ENCODE results near the gene CHCHD2.

The CHCHD2 gene

DNA sequence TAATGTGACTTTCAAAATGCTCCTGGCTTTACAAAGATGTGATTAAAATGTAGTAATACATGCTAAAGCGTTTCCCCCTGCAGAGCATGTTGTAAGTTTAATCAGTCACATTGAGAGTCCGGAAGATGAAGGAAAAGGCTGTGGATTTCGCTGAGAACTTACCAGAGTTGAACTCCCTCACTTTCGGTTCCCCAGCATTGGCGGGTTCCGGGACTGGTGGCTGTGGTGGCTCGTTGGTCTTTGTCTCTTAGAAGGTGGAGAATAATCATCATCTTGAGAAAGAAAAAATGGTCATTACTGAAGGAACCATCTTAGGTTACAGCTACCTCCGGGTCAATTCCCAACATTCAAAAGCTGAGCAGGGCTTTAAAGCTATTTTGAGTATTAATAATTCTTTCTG lies 19.6 kb upstream of the CHCHD2 start:
- no peaks in the 10 kb centered on the region for H3K79me2 ChIP-seq (ENCODE audit: insufficient read depth, low read length)
- H3K9ac ChIP-seq (ENCODE audit: low read depth, low read length, poor library complexity, severe bottlenecking) = no peak overlapping the region
- no peaks in the 10 kb centered on the region for H3K36me3 ChIP-seq (ENCODE audit: insufficient read depth, low read length)
- no peaks in the 10 kb centered on the region for H4K20me1 ChIP-seq (ENCODE audit: insufficient read depth, low read length, poor library complexity, severe bottlenecking)
- no peak overlapping the region for H2AFZ ChIP-seq (ENCODE audit: low read length)
- H3K27me3 ChIP-seq (ENCODE audit: insufficient read depth, low read length, poor library complexity, severe bottlenecking) = no peaks in the 10 kb centered on the region
- no peaks in the 10 kb centered on the region for H3K9me3 ChIP-seq (ENCODE audit: insufficient read depth, low read depth, low read length)
- H3F3A ChIP-seq (ENCODE audit: low read depth) = no peaks in the 10 kb centered on the region
- H3K9me2 ChIP-seq (replicated peaks; ENCODE audit: low read depth, low read length) = no peaks in the 10 kb centered on the region
- H3K4me1 ChIP-seq (ENCODE audit: insufficient read depth, low read length, poor library complexity, severe bottlenecking) = no peaks in the 10 kb centered on the region
- no peak overlapping the region for H3K4me3 ChIP-seq (ENCODE audit: low read length, poor library complexity, severe bottlenecking)
- TF ChIP-seq EZH2phosphoT487 (IDR thresholded peaks at IDR 0.05; ENCODE audit: borderline replicate concordance) (no peak), CTCF (conservative IDR thresholded peaks at IDR 0.05; ENCODE audit: low read length) (no peak)
- no peak overlapping the region for H3K4me2 ChIP-seq (ENCODE audit: low read depth, low read length, poor library complexity, severe bottlenecking)

DNA sequence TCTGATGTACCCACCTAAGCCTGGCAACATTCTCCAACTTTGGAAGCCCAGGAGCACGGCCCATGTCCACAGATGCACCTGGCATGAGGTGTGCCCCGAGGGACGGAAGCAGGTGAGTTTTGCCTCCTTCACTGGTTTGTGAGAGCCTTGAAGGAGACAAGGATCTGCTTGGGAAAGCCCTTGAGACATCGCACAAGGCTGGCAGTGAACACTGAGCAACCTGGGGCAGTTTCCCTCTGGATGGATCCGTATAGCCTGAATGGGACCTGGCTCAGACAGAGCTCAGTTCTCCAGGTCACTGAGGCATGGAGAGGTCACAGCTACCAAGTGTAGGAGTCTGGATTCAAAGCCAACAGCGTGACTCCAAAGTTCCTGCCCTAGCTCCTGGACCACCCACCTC lies 18.7 kb upstream of the CHCHD2 start:
- H3K9me3 ChIP-seq (ENCODE audit: insufficient read depth, low read depth, low read length) = no peaks in the 10 kb centered on the region
- no peak overlapping the region for H3K4me2 ChIP-seq (ENCODE audit: low read depth, low read length, poor library complexity, severe bottlenecking)
- H3K79me2 ChIP-seq (ENCODE audit: insufficient read depth, low read length) = no peaks in the 10 kb centered on the region
- no peaks in the 10 kb centered on the region for H3K9me2 ChIP-seq (replicated peaks; ENCODE audit: low read depth, low read length)
- no peaks in the 10 kb centered on the region for H3K4me1 ChIP-seq (ENCODE audit: insufficient read depth, low read length, poor library complexity, severe bottlenecking)
- H3K27me3 ChIP-seq (ENCODE audit: insufficient read depth, low read length, poor library complexity, severe bottlenecking) = no peaks in the 10 kb centered on the region
- H3K4me3 ChIP-seq (ENCODE audit: low read length, poor library complexity, severe bottlenecking) = no peak overlapping the region
- H3K36me3 ChIP-seq (ENCODE audit: insufficient read depth, low read length) = no peaks in the 10 kb centered on the region
- no peaks in the 10 kb centered on the region for H4K20me1 ChIP-seq (ENCODE audit: insufficient read depth, low read length, poor library complexity, severe bottlenecking)
- no peak overlapping the region for H3K9ac ChIP-seq (ENCODE audit: low read depth, low read length, poor library complexity, severe bottlenecking)
- H3F3A ChIP-seq (ENCODE audit: low read depth) = no peaks in the 10 kb centered on the region
- TF ChIP-seq CTCF (conservative IDR thresholded peaks at IDR 0.05; ENCODE audit: low read length) (no peak), EZH2phosphoT487 (IDR thresholded peaks at IDR 0.05; ENCODE audit: borderline replicate concordance) (no peak)
- no peak overlapping the region for H2AFZ ChIP-seq (ENCODE audit: low read length)

DNA sequence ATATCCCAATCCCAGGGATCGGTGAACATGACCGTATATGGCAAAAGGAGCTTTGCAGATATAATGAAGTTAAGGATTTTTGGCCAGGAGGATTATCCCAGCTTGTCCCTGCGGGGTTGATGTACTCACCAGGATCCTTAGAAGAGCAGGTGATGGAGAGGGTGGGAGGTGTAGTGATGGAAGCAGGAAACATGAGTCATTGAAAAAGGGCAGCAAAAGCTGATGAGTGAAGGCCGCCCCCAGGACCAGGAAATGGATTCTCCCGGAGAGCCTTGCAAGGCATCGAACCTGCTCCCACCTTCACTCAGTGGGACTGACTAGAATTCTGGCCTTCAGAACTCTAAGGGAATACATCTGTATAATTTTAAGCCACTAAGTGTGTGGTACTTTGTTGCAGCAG lies 15.2 kb upstream of the CHCHD2 start:
- Histone ChIP-seq H3K27me3 (ENCODE audit: insufficient read depth, low read length, poor library complexity, severe bottlenecking) (no peaks in the 10 kb centered on the region), H3K79me2 (ENCODE audit: insufficient read depth, low read length) (no peaks in the 10 kb centered on the region), H3K9me2 (replicated peaks; ENCODE audit: low read depth, low read length) (no peaks in the 10 kb centered on the region), H3K4me1 (ENCODE audit: insufficient read depth, low read length, poor library complexity, severe bottlenecking) (no peaks in the 10 kb centered on the region), H3K9ac (ENCODE audit: low read depth, low read length, poor library complexity, severe bottlenecking) (no peak overlapping the region), H2AFZ (ENCODE audit: low read length) (no peak overlapping the region), H3K36me3 (ENCODE audit: insufficient read depth, low read length) (no peaks in the 10 kb centered on the region), H3K4me3 (ENCODE audit: low read length, poor library complexity, severe bottlenecking) (no peak overlapping the region), H3F3A (ENCODE audit: low read depth) (no peaks in the 10 kb centered on the region), H3K4me2 (ENCODE audit: low read depth, low read length, poor library complexity, severe bottlenecking) (no peak overlapping the region), H3K9me3 (ENCODE audit: insufficient read depth, low read depth, low read length) (no peaks in the 10 kb centered on the region), H4K20me1 (ENCODE audit: insufficient read depth, low read length, poor library complexity, severe bottlenecking) (no peaks in the 10 kb centered on the region)
- TF ChIP-seq EZH2phosphoT487 (IDR thresholded peaks at IDR 0.05; ENCODE audit: borderline replicate concordance) (no peak), CTCF (conservative IDR thresholded peaks at IDR 0.05; ENCODE audit: low read length) (no peak)
